Skeletal muscle tissue (tissue), 4 donors: ENCODE data around the gene MED29. TPM values are rescaled to one million over a fixed set of nuclear protein-coding genes. Genes with fewer than 3 reads are reported as not detected.

ENCODE experiments used
- H3K27ac ChIP-seq: one replicate; pipeline ENCODE4 v1.7.0; 2013; ENCODE audit warnings: mild to moderate bottlenecking, low read depth, low read length, inconsistent platforms
- H3K27me3 ChIP-seq, 3 donors: one replicate each; pipeline ENCODE4 v1.7.0; 2013; ENCODE audit warnings: low read length in 3 of 3; ENCODE audit not compliant: control insufficient read depth in 3 of 3, insufficient read depth in 3 of 3
- H3K36me3 ChIP-seq, 3 donors: one replicate each; pipeline ENCODE4 v1.7.0; 2013; ENCODE audit warnings: low read length in 3 of 3; ENCODE audit not compliant: control insufficient read depth in 3 of 3, insufficient read depth in 3 of 3
- H3K4me1 ChIP-seq, 3 donors: one replicate each; pipeline ENCODE4 v1.7.0; 2013; ENCODE audit warnings: low read length in 3 of 3, mild to moderate bottlenecking in 3 of 3; ENCODE audit not compliant: control insufficient read depth in 3 of 3, insufficient read depth in 3 of 3
- H3K4me3 ChIP-seq, 3 donors: one replicate each; pipeline ENCODE4 v1.7.0; 2013; ENCODE audit warnings: low read length in 3 of 3
- H3K9ac ChIP-seq, 3 donors: one replicate each; pipeline ENCODE4 v1.7.0; 2013; ENCODE audit warnings: low read length in 3 of 3, mild to moderate bottlenecking in 3 of 3, moderate library complexity in 2 of 3, low read depth in 1 of 3
- H3K9me3 ChIP-seq, 3 donors: one replicate each; pipeline ENCODE4 v1.7.0; 2013; ENCODE audit warnings: low read length in 3 of 3; ENCODE audit not compliant: control insufficient read depth in 3 of 3
- total RNA-seq: library from RNA; depleted of rRNA; stranded (reverse); fragments of >200 nt; gene quantifications from one replicate; pipeline ENCODE4 v1.2.3, GENCODE V29; 2014
- donor health status: Osteomylitis.

Gene MED29
- total RNA-seq, 1 donor from 2014 or later: 9.4 TPM

DNA sequence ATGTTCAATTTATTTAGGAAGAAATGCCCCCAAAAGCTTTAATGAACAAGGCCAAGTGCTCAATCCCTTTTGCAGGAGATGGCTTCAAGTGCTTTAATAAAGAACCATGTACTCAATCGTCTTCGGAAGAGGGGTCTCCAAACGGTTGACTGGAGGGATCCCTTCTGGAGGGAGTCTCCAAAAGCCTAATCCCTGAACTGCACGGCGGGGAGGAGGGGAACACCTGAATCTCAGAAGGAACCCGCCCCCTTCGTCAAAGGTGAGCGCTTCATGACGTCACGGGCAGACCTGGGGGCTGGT is 777 bp upstream of the MED29 start:
- H3K9me3 ChIP-seq: no peaks in the 10 kb centered on the region
- peak overlapping the region; percentile 92 to 100 (median 99) for H3K4me3 ChIP-seq
- H3K4me1 ChIP-seq: peaks cover 21 to 32% (median 21%) of the 10 kb centered on the region in 3 donors
- peak overlapping the region; percentile 99 for H3K27ac ChIP-seq
- no peaks in the 10 kb centered on the region for H3K27me3 ChIP-seq
- H3K9ac ChIP-seq: peak overlapping the region; percentile 99 to 100 (median 100)
- peaks cover 52 to 59% (median 53%) of the 10 kb centered on the region in 3 donors for H3K36me3 ChIP-seq

DNA sequence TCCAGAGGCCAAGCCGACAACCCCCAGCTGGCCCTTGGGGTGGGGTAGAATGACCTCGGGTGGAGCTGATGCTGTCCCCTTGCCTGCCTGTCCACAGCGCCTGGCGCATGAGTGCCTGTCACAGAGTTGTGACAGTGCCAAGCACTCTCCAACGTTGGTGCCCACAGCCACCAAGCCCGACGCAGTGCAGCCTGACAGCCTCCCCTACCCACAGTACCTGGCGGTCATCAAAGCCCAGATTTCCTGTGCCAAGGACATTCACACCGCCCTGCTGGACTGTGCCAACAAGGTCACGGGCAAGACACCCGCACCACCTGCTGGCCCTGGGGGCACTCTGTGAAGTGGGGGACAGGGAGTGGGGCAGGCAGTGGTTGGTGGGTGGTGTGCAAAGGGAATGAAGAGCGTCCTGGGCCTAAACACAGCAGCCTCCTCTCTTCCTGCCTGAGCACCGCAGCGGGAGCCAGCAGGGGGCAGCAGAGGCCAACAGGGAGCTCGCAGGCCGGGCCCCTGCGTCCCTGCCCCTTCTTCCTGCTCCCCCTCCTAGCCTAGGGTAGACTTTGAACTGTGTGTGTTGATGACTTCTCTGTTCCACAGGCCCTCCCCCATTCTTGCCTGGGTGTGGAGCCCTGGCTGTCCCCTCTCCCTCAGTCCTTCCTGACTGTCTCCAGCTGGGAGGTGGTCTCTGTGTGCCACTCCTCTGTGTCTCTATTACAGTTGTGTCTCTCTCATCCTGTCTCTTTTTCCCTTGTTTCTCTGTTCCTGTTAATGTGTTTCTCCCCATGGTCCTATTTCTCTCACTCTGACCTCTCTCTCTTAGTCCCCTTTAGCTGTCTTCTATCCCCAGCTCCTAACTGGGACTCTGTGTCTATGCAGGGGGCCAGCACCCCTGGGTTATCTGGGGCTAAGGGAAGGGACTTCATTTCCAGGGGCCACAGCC is 6.5 kb downstream of the MED29 start:
- Histone ChIP-seq H3K4me3 (peak overlapping the region; percentile 43 to 62 (median 60)), H3K27me3 (no peaks in the 10 kb centered on the region), H3K36me3 (peaks cover 15 to 22% (median 17%) of the 10 kb centered on the region in 3 donors), H3K9me3 (no peaks in the 10 kb centered on the region), H3K27ac (peak overlapping the region; percentile 89), H3K4me1 (peaks cover 25 to 43% (median 34%) of the 10 kb centered on the region in 3 donors), H3K9ac (peak overlapping the region; percentile 69 to 77 (median 70))

DNA sequence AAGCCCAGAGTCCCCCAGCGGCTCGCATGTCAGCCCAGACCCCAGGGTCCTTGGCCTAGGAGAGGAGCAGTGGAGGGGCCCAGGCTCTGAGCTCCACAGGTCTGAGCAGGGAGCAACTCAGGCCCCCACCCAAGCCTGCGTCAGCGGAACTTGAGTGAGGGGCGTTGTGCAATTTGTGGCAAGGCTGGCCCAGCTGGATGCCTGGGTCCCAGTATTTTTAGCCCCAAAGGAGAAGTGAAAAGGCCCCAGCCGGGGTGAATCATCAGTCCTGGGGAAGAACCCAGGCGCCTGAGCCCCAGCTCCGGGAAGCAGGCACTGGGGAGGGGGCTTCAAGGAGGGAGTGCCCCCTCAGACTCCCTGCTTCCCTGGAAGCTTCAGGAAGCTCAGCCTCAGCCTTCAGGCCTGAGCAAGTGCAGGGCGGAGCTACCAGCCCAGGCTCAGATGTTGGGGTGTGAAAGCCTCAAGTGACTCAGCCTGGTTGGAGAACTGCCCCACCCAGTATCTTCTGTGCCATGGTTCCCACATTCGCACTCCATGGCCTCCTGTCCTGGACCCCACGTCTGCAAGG is 7.2 kb downstream of the MED29 start:
- peaks cover 25 to 43% (median 34%) of the 10 kb centered on the region in 3 donors for H3K4me1 ChIP-seq
- H3K27me3 ChIP-seq: no peaks in the 10 kb centered on the region
- peaks cover 13 to 21% (median 16%) of the 10 kb centered on the region in 3 donors for H3K36me3 ChIP-seq
- no peaks in the 10 kb centered on the region for H3K9me3 ChIP-seq
- peak overlapping the region; percentile 40 to 77 (median 69) for H3K9ac ChIP-seq
- H3K4me3 ChIP-seq: no peak overlapping the region
- peak overlapping the region; percentile 89 for H3K27ac ChIP-seq

DNA sequence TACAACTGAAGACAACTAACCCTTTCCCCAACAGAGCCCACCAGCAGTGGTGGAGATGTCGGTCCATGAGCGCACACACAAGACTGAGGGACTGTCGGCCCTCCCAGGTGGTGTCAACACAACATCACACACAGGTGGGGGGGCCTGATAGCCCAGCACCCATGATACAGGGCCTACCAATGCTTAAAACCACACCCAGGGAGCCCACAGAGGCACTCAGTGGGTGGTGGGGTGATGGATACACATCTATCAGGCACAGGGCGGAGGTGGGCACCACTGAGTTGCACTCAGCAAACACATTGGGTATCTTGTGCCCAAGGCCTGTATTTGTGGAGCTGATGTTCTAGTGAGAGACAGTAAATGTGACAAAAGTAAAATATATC is 8.5 kb downstream of the MED29 start:
- Histone ChIP-seq H3K27ac (no peak overlapping the region), H3K36me3 (peaks cover 6 to 13% (median 8%) of the 10 kb centered on the region in 3 donors), H3K4me3 (no peak overlapping the region), H3K27me3 (no peaks in the 10 kb centered on the region), H3K4me1 (peaks cover 25 to 45% (median 38%) of the 10 kb centered on the region in 3 donors), H3K9ac (no peak overlapping the region), H3K9me3 (no peaks in the 10 kb centered on the region)

DNA sequence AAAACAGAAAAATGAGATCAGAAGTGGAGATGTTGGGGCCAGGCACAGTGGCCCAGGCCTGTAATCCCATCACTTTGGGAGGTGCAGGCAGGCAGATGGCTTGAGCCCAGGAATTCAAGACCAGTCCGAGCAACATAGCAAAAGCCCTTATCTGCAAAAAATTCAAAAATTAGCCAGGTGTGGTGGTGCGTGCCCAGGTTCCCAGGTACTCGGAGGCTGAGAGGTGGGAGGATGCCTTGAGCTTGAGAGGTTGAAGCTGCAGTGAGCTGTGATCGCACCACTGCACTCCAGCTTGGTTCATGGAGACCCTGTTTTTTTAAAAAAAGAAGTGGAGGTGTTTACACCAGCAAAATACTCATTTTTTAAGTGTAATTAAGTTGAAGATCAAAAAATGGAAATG is 8.9 kb downstream of the MED29 start:
- Histone ChIP-seq H3K27ac (no peak overlapping the region), H3K4me1 (peaks cover 27 to 45% (median 38%) of the 10 kb centered on the region in 3 donors)

DNA sequence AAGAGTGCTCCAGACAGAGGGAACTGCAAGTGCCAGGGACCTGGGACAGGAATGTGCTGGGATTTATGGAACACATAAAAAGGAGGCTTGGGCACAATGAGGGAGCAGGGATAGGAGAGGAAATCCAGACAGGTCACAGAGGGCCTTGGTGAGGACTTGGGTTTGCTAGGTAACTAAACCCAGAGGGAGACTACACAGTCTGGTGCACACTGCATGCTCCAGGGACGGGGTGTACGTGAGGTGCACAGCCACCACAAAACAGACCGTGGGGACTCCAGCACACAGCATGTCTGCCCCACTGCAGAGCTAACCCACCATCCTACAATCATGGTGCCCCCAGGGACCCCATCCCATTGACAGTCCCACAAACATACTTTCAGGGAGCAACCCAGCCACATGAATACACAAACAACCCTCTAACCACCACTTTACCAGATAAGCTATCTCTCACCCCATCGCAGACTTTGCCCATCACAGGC is 9.9 kb downstream of the MED29 start:
- Histone ChIP-seq H3K27ac (peak overlapping the region; percentile 100), H3K4me3 (peak overlapping the region in 1 of 3 donors; percentile 22), H3K36me3 (peaks cover 0 to 5% (median 4%) of the 10 kb centered on the region in 3 donors), H3K4me1 (peaks cover 34 to 49% (median 40%) of the 10 kb centered on the region in 3 donors), H3K9me3 (no peaks in the 10 kb centered on the region), H3K9ac (peak overlapping the region in 2 of 3 donors; percentile 18 to 93), H3K27me3 (no peaks in the 10 kb centered on the region)

More for the DNA sequence above, 8.9 kb downstream of the MED29 start:
- H3K9me3 ChIP-seq: no peaks in the 10 kb centered on the region
- no peak overlapping the region for H3K9ac ChIP-seq
- peaks cover 3 to 11% (median 7%) of the 10 kb centered on the region in 3 donors for H3K36me3 ChIP-seq
- H3K4me3 ChIP-seq: no peak overlapping the region
- no peaks in the 10 kb centered on the region for H3K27me3 ChIP-seq

DNA sequence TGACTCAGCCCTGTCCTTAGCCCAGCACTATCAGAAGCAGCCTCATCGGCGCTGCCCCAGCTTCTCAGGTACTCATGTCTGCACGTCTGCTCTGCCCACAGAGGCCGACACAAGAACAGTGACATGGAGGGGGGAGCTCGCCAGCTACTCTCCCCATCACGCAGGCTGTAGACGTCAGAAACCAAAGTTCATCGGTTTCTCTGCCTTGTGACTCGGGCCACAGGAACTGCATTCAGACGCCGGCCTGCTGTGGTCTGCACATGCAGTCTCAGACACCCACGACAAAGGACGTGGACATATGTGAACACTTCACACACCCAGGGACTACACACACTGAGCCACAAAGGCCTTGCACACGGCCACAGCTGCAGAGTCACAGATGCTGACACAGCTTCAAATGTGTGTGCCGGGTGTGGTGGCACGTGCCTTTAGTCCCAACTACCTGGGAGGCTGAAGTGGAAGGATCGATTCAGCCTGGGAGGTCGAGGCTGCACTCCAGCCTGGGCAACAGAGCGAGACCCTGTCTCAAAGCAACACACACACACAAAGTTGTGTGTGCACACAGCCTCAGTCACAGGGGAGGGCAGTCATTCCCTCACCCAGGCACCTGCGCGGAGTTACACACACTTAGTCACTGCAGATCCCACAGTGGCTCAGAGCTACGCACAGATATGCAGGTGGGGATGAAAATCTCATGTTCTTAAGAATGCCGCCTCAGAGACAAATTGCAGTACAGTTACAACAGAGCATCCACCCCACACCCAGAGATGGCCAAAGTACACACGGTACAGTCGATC is 10.6 kb downstream of the MED29 start:
- Histone ChIP-seq H3K4me1 (peaks cover 36 to 50% (median 42%) of the 10 kb centered on the region in 3 donors), H3K36me3 (peaks cover 0 to 5% (median 4%) of the 10 kb centered on the region in 3 donors), H3K4me3 (peak overlapping the region; percentile 59 to 78 (median 77)), H3K27ac (peak overlapping the region; percentile 100), H3K9ac (peak overlapping the region; percentile 93 to 97 (median 95)), H3K9me3 (no peaks in the 10 kb centered on the region), H3K27me3 (no peaks in the 10 kb centered on the region)

DNA sequence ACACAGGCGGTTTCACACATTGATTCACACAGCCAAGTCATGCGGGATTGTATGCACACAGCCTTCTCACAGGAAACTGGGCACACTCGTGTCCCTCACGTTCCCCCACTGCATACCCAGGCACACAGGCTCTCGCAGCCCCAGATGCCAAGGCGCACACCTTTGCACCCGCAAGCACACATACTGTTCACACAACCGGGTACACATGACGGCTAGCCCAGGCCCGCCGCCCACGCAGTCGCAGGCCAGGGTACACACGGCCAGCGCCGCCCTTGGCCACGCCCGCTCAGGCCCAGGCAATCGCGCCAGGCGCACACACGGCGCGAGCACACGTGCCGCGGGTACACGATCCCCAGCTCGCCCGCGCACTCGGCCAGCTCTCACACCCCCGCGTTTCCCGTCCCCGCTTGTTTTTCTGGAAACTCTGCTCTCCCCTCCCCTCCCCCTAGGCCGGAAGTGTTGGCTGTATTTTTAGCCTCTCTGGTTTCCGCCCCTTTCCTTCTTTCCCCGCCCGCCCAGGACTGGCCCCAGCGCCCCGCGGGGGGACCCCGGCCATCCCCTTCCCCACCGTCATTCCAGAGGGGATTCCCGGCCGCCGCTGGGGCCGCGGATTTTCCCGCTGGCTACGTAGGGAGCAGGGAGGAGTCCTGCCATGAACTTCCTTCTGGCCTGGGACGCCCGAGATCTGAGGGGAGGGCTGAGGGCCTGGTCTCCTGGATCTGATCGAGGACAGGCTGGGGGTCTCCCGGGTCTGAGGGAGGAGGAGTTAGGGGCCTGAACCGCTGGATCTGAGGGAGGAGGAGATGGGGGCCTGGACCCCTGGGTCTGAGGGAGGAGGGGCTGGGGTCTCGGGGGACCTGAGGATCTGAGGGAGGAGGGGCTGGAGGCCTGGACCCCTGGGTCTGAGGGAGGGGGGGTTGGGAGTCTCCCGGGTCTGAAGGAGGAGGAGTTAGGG is 11.4 kb downstream of the MED29 start:
- peak overlapping the region; percentile 93 to 97 (median 95) for H3K9ac ChIP-seq

More for the DNA sequence above, 11.4 kb downstream of the MED29 start:
- peaks cover 28 to 43% (median 34%) of the 10 kb centered on the region in 3 donors for H3K4me1 ChIP-seq
- H3K36me3 ChIP-seq: peaks cover 0 to 4% (median under 1%) of the 10 kb centered on the region in 3 donors
- H3K27me3 ChIP-seq: no peaks in the 10 kb centered on the region
- H3K4me3 ChIP-seq: peak overlapping the region; percentile 70 to 78 (median 77)
- peak overlapping the region; percentile 100 for H3K27ac ChIP-seq
- H3K9me3 ChIP-seq: no peaks in the 10 kb centered on the region
